DND-41 (cell line): Measurements from ENCODE around the gene AKAP5.

Experiments
- ATAC-seq: fragments of 200-7000 bp; cut with Tn5 transposase; 3 replicates; pipeline ENCODE4 v1.9.1; 2021; ENCODE audit warnings: low read depth; ENCODE audit not compliant: insufficient read depth
- DNase-seq: peaks from one replicate; pipeline ENCODE4 v3.0.0-alpha.2; 2020
- H2AFZ ChIP-seq: 2 replicates; pipeline ENCODE4 v1.6.0; 2012; ENCODE audit warnings: low read depth, low read length
- H3K27ac ChIP-seq: 2 replicates; pipeline ENCODE4 v1.5.1; 2012; ENCODE audit warnings: low read length, inconsistent platforms
- H3K27me3 ChIP-seq: fragments of 200-600 bp; sonication (generic); 2 replicates; pipeline ENCODE4 v1.6.0; 2012; ENCODE audit warnings: low read length, mild to moderate bottlenecking, inconsistent platforms; ENCODE audit not compliant: insufficient read depth, poor library complexity
- H3K36me3 ChIP-seq: 2 replicates; pipeline ENCODE4 v1.5.1; 2012; ENCODE audit warnings: low read length, inconsistent platforms; ENCODE audit not compliant: insufficient read depth
- H3K4me1 ChIP-seq: 2 replicates; pipeline ENCODE4 v1.5.1; 2012; ENCODE audit warnings: mild to moderate bottlenecking, low read length; ENCODE audit not compliant: insufficient read depth
- H3K4me2 ChIP-seq: 2 replicates; pipeline ENCODE4 v1.6.0; 2012; ENCODE audit warnings: mild to moderate bottlenecking, moderate library complexity, low read length, inconsistent platforms; ENCODE audit not compliant: insufficient read depth
- H3K4me3 ChIP-seq, 2 experiments: fragments of 200-600 bp in 1 of 2; shearing (Covaris generic) in 1 of 2; 2 replicates each; pipeline ENCODE4 v1.5.1; 2012 to 2016; ENCODE audit warnings: inconsistent platforms in 2 of 2, low read length in 2 of 2, mild to moderate bottlenecking in 2 of 2, low read depth in 1 of 2, moderate library complexity in 1 of 2
- H3K79me2 ChIP-seq: 2 replicates; pipeline ENCODE4 v1.6.0; 2012; ENCODE audit warnings: low read length, inconsistent platforms; ENCODE audit not compliant: insufficient read depth
- H3K9ac ChIP-seq: 2 replicates; pipeline ENCODE4 v1.6.0; 2012; ENCODE audit warnings: low read depth, mild to moderate bottlenecking, inconsistent platforms, low read length, moderate library complexity
- H3K9me3 ChIP-seq: 2 replicates; pipeline ENCODE4 v1.5.1; 2012; ENCODE audit warnings: low read length, moderate library complexity, mild to moderate bottlenecking, inconsistent platforms; ENCODE audit not compliant: insufficient read depth, severe bottlenecking
- H4K20me1 ChIP-seq: 2 replicates; pipeline ENCODE4 v1.6.0; 2012; ENCODE audit warnings: low read length; ENCODE audit not compliant: insufficient read depth
- CTCF ChIP-seq: IDR thresholded peaks from 2 replicates; pipeline ENCODE4 v1.5.1; 2012; ENCODE audit warnings: borderline replicate concordance, low read length, moderate library complexity, mild to moderate bottlenecking; ENCODE audit not compliant: poor library complexity, severe bottlenecking; ENCODE audit errors: extremely low read depth
- EZH2 ChIP-seq: IDR thresholded peaks from 3 replicates; pipeline ENCODE4 v1.6.1; 2012; ENCODE audit warnings: borderline replicate concordance, low read depth, mild to moderate bottlenecking, moderate library complexity, low read length, inconsistent platforms; ENCODE audit not compliant: severe bottlenecking

Gene AKAP5

GRCh38 chr14:64520699-64521098 lies 55.4 kb downstream of the AKAP5 start:
- no peak for ATAC-seq
- Histone ChIP-seq H3K36me3 (peaks cover 47% of the 10 kb centered on the region), H3K27me3 (no peaks in the 10 kb centered on the region), H3K9me3 (no peaks in the 10 kb centered on the region), H4K20me1 (peaks cover 54% of the 10 kb centered on the region; the same call in 1 of the 2 replicates), H3K9ac (no peak overlapping the region), H3K79me2 (peaks cover 74% of the 10 kb centered on the region), H3K27ac (no peak overlapping the region), H2AFZ (no peak overlapping the region), H3K4me3 (no peak overlapping the region), H3K4me1 (no peaks in the 10 kb centered on the region), H3K4me2 (no peak overlapping the region)
- DNase-seq = no peak
- TF ChIP-seq CTCF (no peak), EZH2 (no peak)

GRCh38 chr14:64522591-64523355 lies 57.5 kb downstream of the AKAP5 start:
- Histone ChIP-seq H3K9ac (no peak overlapping the region), H3K27ac (no peak overlapping the region), H2AFZ (no peak overlapping the region), H3K79me2 (peaks cover 54% of the 10 kb centered on the region), H3K36me3 (peaks cover 59% of the 10 kb centered on the region), H4K20me1 (peaks cover 43% of the 10 kb centered on the region; the same call in 1 of the 2 replicates), H3K4me1 (no peaks in the 10 kb centered on the region), H3K9me3 (no peaks in the 10 kb centered on the region), H3K4me3 (no peak overlapping the region), H3K27me3 (no peaks in the 10 kb centered on the region), H3K4me2 (no peak overlapping the region)
- DNase-seq = no peak
- ATAC-seq = no peak
- TF ChIP-seq EZH2 (no peak), CTCF (no peak)
